Esophagus squamous epithelium (tissue), 5 donors: ENCODE data around the gene REC8. TPM values are rescaled to one million over a fixed set of nuclear protein-coding genes. Genes with fewer than 3 reads are reported as not detected.

Experiments
- DNase-seq: peaks from one replicate; lab custom pipeline; 2025; lab: John Stamatoyannopoulos, UW
- H3K27ac ChIP-seq, 4 donors: fragments of 200-600 bp; sonication (generic); one replicate each; pipeline ENCODE4 v1.5.1; 2016 to 2019; ENCODE audit warnings: mild to moderate bottlenecking in 1 of 4
- H3K27me3 ChIP-seq, 4 donors: fragments of 200-600 bp; sonication (generic); 1 replicate in 3 of 4; 2 replicates in 1 of 4; pipeline versions ENCODE4 v1.5.1 to v1.6.0; 2017 to 2021; ENCODE audit warnings: antibody characterized with exemption in 1 of 4
- H3K36me3 ChIP-seq, 3 donors: fragments of 200-600 bp; sonication (generic); one replicate each; pipeline ENCODE4 v1.5.1; 2016 to 2019
- H3K4me1 ChIP-seq, 3 donors: fragments of 200-600 bp; sonication (generic); one replicate each; pipeline ENCODE4 v1.5.1; 2017 to 2019
- H3K4me3 ChIP-seq, 4 donors: fragments of 200-600 bp; sonication (generic); 1 replicate in 3 of 4; 2 replicates in 1 of 4; pipeline ENCODE4 v1.5.1; 2016 to 2019; ENCODE audit warnings: mild to moderate bottlenecking in 2 of 4, moderate library complexity in 1 of 4
- H3K9me3 ChIP-seq, 3 donors: fragments of 200-600 bp; sonication (generic); one replicate each; pipeline ENCODE4 v1.5.1; 2016 to 2019
- POLR2A ChIP-seq, 4 donors: fragments of 450-650 bp; IDR thresholded peaks; one replicate each; pipeline ENCODE4 v1.6.1; 2017; ENCODE audit warnings: antibody characterized with exemption in 4 of 4, mild to moderate bottlenecking in 4 of 4, moderate library complexity in 3 of 4
- WGBS, 2 donors: methylation state at CpG; one replicate each; pipeline ENCODE4 v1.1.5; 2018; 5-methylcytosine and 5-hydroxymethylcytosine counted together
- intact Hi-C: fragments of 100-400 bp; cut with DNase I; formaldehyde crosslinking; loops from one replicate; pipeline ENCODE4 v1.15.0; 2022
- small RNA-seq, 4 donors: library from RNA; depleted of rRNA; stranded (forward); fragments of <200 nt; gene quantifications; one replicate each; pipeline ENCODE3, GENCODE V24; 2016
- total RNA-seq, 4 donors: library from RNA; depleted of rRNA; stranded (reverse); fragments of >200 nt; gene quantifications; one replicate each; pipeline ENCODE4 v1.1.0, GENCODE V29; 2016
- TF ChIP-seq, protein P1 (sequence below), 6 experiments: fragments of 450-650 bp in 4 of 6; fragments of 200-600 bp in 2 of 6; sonication (generic) in 2 of 6; IDR thresholded peaks; one replicate each; pipeline ENCODE4 v1.5.1; 2016 to 2019; ENCODE audit warnings: antibody characterized with exemption in 6 of 6, mild to moderate bottlenecking in 4 of 6, moderate library complexity in 4 of 6
- donor health status: DM: yes; HTN: yes; CAD: no.

Gene REC8
- total RNA-seq, 4 donors from 2014 or later: 0.47 to 7.4 (median 3.0) TPM

DNA sequence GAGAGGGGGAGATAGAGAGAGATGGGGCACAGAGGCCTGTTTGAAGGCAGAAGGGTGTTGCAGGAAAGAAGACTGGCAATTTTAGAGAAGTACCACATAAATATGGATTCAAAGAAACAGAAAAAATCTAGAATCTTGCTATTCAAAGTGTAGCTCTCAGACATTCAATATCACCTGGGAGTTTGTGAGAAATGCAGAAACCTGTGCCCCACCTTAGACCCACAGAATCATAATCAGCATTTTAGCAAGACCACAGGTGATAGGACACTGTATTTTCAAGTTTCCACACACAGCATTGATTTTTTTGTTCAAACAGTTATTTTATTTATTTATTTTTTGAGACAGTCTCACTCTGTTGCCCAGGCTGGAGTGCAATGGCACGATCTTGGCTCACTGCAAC, 57.0 kb downstream of the REC8 start:
- no peak overlapping the region for H3K27ac ChIP-seq
- H3K4me1 ChIP-seq: peaks cover 20 to 34% (median 25%) of the 10 kb centered on the region in 3 donors
- H3K36me3 ChIP-seq: peaks cover 0 to 20% (median 0%) of the 10 kb centered on the region in 3 donors
- H3K27me3 ChIP-seq: no peaks in the 10 kb centered on the region
- 29 to 50% methylated on average over 1 of the region's 1 CpG for WGBS, 2 donors
- no peak for DNase-seq
- intact Hi-C loops: no loop called here
- TF ChIP-seq POLR2A (IDR thresholded peaks at IDR 0.05): no peak
- TF ChIP-seq, protein P1, sequence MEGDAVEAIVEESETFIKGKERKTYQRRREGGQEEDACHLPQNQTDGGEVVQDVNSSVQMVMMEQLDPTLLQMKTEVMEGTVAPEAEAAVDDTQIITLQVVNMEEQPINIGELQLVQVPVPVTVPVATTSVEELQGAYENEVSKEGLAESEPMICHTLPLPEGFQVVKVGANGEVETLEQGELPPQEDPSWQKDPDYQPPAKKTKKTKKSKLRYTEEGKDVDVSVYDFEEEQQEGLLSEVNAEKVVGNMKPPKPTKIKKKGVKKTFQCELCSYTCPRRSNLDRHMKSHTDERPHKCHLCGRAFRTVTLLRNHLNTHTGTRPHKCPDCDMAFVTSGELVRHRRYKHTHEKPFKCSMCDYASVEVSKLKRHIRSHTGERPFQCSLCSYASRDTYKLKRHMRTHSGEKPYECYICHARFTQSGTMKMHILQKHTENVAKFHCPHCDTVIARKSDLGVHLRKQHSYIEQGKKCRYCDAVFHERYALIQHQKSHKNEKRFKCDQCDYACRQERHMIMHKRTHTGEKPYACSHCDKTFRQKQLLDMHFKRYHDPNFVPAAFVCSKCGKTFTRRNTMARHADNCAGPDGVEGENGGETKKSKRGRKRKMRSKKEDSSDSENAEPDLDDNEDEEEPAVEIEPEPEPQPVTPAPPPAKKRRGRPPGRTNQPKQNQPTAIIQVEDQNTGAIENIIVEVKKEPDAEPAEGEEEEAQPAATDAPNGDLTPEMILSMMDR (IDR thresholded peaks at IDR 0.05): no peak
- H3K9me3 ChIP-seq: no peaks in the 10 kb centered on the region
- H3K4me3 ChIP-seq: no peak overlapping the region

Small RNA genes lying within 50 kb of the gene (small RNA-seq; reads per million reads assigned to genes)
- gene AL136295.4 (0 reads per million in 4 donors), gene CHMP4A (0 to 0.60 (median 0) reads per million in 4 donors), gene IPO4 (0 to 0.15 (median 0.04) reads per million in 4 donors), gene IRF9 (0 reads per million in 4 donors), gene MDP1 (0 to 0.21 (median 0) reads per million in 4 donors), gene RNA5SP383 (0.21 to 1.5 (median 1.1) reads per million in 4 donors)

Other genes with a start within 250 kb of the REC8 start
- 10 to 100 TPM; 27.5 to 46.0 (median 38.0) TPM for gene DHRS4, start 218.3 kb upstream of the REC8 start, total RNA-seq
- gene DHRS4L2, start 183.2 kb upstream of the REC8 start, total RNA-seq: 10 to 100 TPM in 3 of 4 donors, 1 to 10 TPM in 1; 9.4 to 35.6 (median 27.2) TPM
- 1 to 10 TPM in 2 of 4 donors, under 1 TPM in 2; 0.38 to 1.2 (median 0.86) TPM for gene CARMIL3, start 120.1 kb upstream of the REC8 start, total RNA-seq
- gene CPNE6, start 100.5 kb upstream of the REC8 start, total RNA-seq: not detected
- gene PCK2, start 77.8 kb upstream of the REC8 start, total RNA-seq: 10 to 100 TPM; 10.5 to 13.5 (median 12.8) TPM
- gene DCAF11, start 57.3 kb upstream of the REC8 start, total RNA-seq: 100 to 1,000 TPM in 1 of 4 donors, 10 to 100 TPM in 3; 55.4 to 114 (median 79.3) TPM
- 1 to 10 TPM in 3 of 4 donors, under 1 TPM in 1; 0.79 to 4.5 (median 3.3) TPM for gene NRL, start 57.1 kb upstream of the REC8 start, total RNA-seq
- gene FITM1, start 41.4 kb upstream of the REC8 start, total RNA-seq: 1 to 10 TPM in 1 of 4 donors, under 1 TPM in 2, not detected in 1; 0.42 to 3.7 (median 0.95) TPM
- gene PSME1, start 35.9 kb upstream of the REC8 start, total RNA-seq: 100 to 1,000 TPM; 100 to 256 (median 116) TPM
- gene EMC9, start 30.5 kb upstream of the REC8 start, total RNA-seq: 10 to 100 TPM in 3 of 4 donors, 1 to 10 TPM in 1; 6.0 to 12.1 (median 10.9) TPM
- 100 to 1,000 TPM in 1 of 4 donors, 10 to 100 TPM in 3; 44.4 to 110 (median 77.2) TPM for gene PSME2, start 25.5 kb upstream of the REC8 start, total RNA-seq
- 10 to 100 TPM; 26.8 to 35.6 (median 32.4) TPM for gene RNF31, start 24.6 kb upstream of the REC8 start, total RNA-seq
- gene IRF9, start 10.8 kb upstream of the REC8 start, total RNA-seq: 10 to 100 TPM; 21.9 to 52.2 (median 45.9) TPM
- gene IPO4, start 16.7 kb downstream of the REC8 start, total RNA-seq: 10 to 100 TPM; 32.9 to 55.1 (median 40.4) TPM
- gene TM9SF1, start 23.4 kb downstream of the REC8 start, total RNA-seq: 10 to 100 TPM; 36.4 to 51.3 (median 44.6) TPM
- not detected for gene TSSK4, start 33.6 kb downstream of the REC8 start, total RNA-seq
- 10 to 100 TPM; 23.6 to 80.7 (median 62.8) TPM for gene CHMP4A, start 41.4 kb downstream of the REC8 start, total RNA-seq
- gene MDP1, start 44.0 kb downstream of the REC8 start, total RNA-seq: 10 to 100 TPM in 2 of 4 donors, 1 to 10 TPM in 2; 1.4 to 12.4 (median 8.6) TPM
- gene NEDD8, start 60.3 kb downstream of the REC8 start, total RNA-seq: 100 to 1,000 TPM in 3 of 4 donors, 10 to 100 TPM in 1; 93.1 to 182 (median 121) TPM
- gene GMPR2, start 60.8 kb downstream of the REC8 start, total RNA-seq: 10 to 100 TPM; 18.5 to 47.7 (median 33.1) TPM
- 10 to 100 TPM; 46.3 to 94.3 (median 56.1) TPM for gene TINF2, start 70.5 kb downstream of the REC8 start, total RNA-seq
- 1,000 to 10,000 TPM in 2 of 4 donors, 100 to 1,000 TPM in 2; 566 to 1,879 (median 1,037) TPM for gene TGM1, start 91.1 kb downstream of the REC8 start, total RNA-seq
- gene RABGGTA, start 99.5 kb downstream of the REC8 start, total RNA-seq: 100 to 1,000 TPM in 2 of 4 donors, 10 to 100 TPM in 2; 68.9 to 171 (median 108) TPM
- gene DHRS1, start 127.7 kb downstream of the REC8 start, total RNA-seq: 100 to 1,000 TPM in 2 of 4 donors, 10 to 100 TPM in 2; 81.6 to 164 (median 101) TPM
- gene NOP9, start 127.8 kb downstream of the REC8 start, total RNA-seq: 10 to 100 TPM; 18.0 to 29.8 (median 25.0) TPM
- gene CIDEB, start 135.9 kb downstream of the REC8 start, total RNA-seq: 10 to 100 TPM; 18.3 to 41.4 (median 30.4) TPM
- gene LTB4R2, start 138.1 kb downstream of the REC8 start, total RNA-seq: 100 to 1,000 TPM in 3 of 4 donors, 10 to 100 TPM in 1; 66.0 to 169 (median 123) TPM
- gene LTB4R, start 139.4 kb downstream of the REC8 start, total RNA-seq: 10 to 100 TPM; 47.9 to 99.9 (median 85.4) TPM
- gene ADCY4, start 163.0 kb downstream of the REC8 start, total RNA-seq: 10 to 100 TPM in 2 of 4 donors, 1 to 10 TPM in 2; 3.1 to 23.1 (median 11.7) TPM
- gene RIPK3, start 167.9 kb downstream of the REC8 start, total RNA-seq: 10 to 100 TPM; 10.3 to 21.4 (median 12.7) TPM
- gene NFATC4, start 196.1 kb downstream of the REC8 start, total RNA-seq: 10 to 100 TPM in 2 of 4 donors, 1 to 10 TPM in 2; 2.7 to 22.5 (median 9.2) TPM
- 10 to 100 TPM in 3 of 4 donors, 1 to 10 TPM in 1; 4.7 to 14.7 (median 11.8) TPM for gene NYNRIN, start 226.9 kb downstream of the REC8 start, total RNA-seq